ENCODE results near the gene SAP130. TPM values are rescaled to one million over a fixed set of nuclear protein-coding genes. Genes with fewer than 3 reads are reported as not detected.
A peak's percentile ranks its signal among the peaks of the same experiment; 100 is the strongest.

Gene SAP130
- polyA plus RNA-seq, 3 donors from 2014 or later, result 3.9 to 13.9 (median 4.4) TPM

- Mint-ChIP-seq H3K9me3 (peaks cover 16 to 56% (median 28%) of the 10 kb centered on the region in 6 donors), H3K27ac (no peak overlapping the region), H3K4me3 (no peak overlapping the region), H3K36me3 (peaks cover 0 to 16% (median 14%) of the 10 kb centered on the region in 3 donors), H3K27me3 (ENCODE audit: low read depth in 3 of 3) (peaks cover 6 to 16% (median 7%) of the 10 kb centered on the region in 3 donors), H3K4me1 (no peaks in the 10 kb centered on the region)
- DNase-seq, result no peak
Observed at GRCh38 chr2:128039535-128039934, 11.7 kb upstream of the SAP130 start.

- Mint-ChIP-seq H3K27ac (no peak overlapping the region), H3K36me3 (peaks cover 0 to 16% (median 14%) of the 10 kb centered on the region in 3 donors), H3K27me3 (ENCODE audit: low read depth in 3 of 3) (peaks cover 3 to 13% (median 6%) of the 10 kb centered on the region in 3 donors), H3K4me3 (no peak overlapping the region), H3K4me1 (no peaks in the 10 kb centered on the region), H3K9me3 (peaks cover 13 to 48% (median 23%) of the 10 kb centered on the region in 6 donors)
- no peak for DNase-seq
Observed at GRCh38 chr2:128038411-128038810, 10.6 kb upstream of the SAP130 start.

- no peak for DNase-seq
- Mint-ChIP-seq H3K27ac (no peak overlapping the region), H3K4me1 (no peaks in the 10 kb centered on the region), H3K27me3 (ENCODE audit: low read depth in 3 of 3) (peaks cover 3 to 13% (median 9%) of the 10 kb centered on the region in 3 donors), H3K4me3 (no peak overlapping the region), H3K36me3 (peaks cover 0 to 16% (median 14%) of the 10 kb centered on the region in 3 donors), H3K9me3 (peaks cover 10 to 40% (median 22%) of the 10 kb centered on the region in 6 donors)
Observed at GRCh38 chr2:128037649-128038048, 9.8 kb upstream of the SAP130 start.

GRCh38 chr2:128036748-128037607, 9.1 kb upstream of the SAP130 start:
- Mint-ChIP-seq H3K4me1 (no peaks in the 10 kb centered on the region), H3K4me3 (no peak overlapping the region), H3K9me3 (peaks cover 8 to 35% (median 20%) of the 10 kb centered on the region in 6 donors), H3K27ac (no peak overlapping the region), H3K27me3 (ENCODE audit: low read depth in 3 of 3) (peaks cover 3 to 18% (median 9%) of the 10 kb centered on the region in 3 donors), H3K36me3 (peaks cover 0 to 16% (median 14%) of the 10 kb centered on the region in 3 donors)
- DNase-seq, result no peak

- peaks cover 8 to 9% of the 10 kb centered on the region in 2 donors for H3K4me1 Mint-ChIP-seq
- H3K4me3 Mint-ChIP-seq, result no peak overlapping the region
Observed at GRCh38 chr2:128032092-128032491, 4.2 kb upstream of the SAP130 start.

GRCh38 chr2:128028668-128029054, 802 bp upstream of the SAP130 start:
- Mint-ChIP-seq H3K9me3 (peaks cover 0 to 3% (median 0%) of the 10 kb centered on the region in 6 donors), H3K27ac (peak overlapping the region; percentile 68 to 93 (median 85)), H3K27me3 (ENCODE audit: low read depth in 3 of 3) (peaks cover 7 to 12% (median 12%) of the 10 kb centered on the region in 3 donors), H3K4me1 (peaks cover 21 to 32% of the 10 kb centered on the region in 2 donors), H3K4me3 (peak overlapping the region; percentile 74 to 98 (median 91)), H3K36me3 (no peaks in the 10 kb centered on the region)
- DNase-seq, result no peak

More at GRCh38 chr2:128032092-128032491, 4.2 kb upstream of the SAP130 start:
- Mint-ChIP-seq H3K27ac (no peak overlapping the region), H3K36me3 (peaks cover 0 to 12% (median 8%) of the 10 kb centered on the region in 3 donors), H3K27me3 (ENCODE audit: low read depth in 3 of 3) (peaks cover 7 to 12% (median 12%) of the 10 kb centered on the region in 3 donors), H3K9me3 (peaks cover 3 to 15% (median 9%) of the 10 kb centered on the region in 6 donors)
- DNase-seq, result no peak

- H3K9me3 Mint-ChIP-seq, result no peaks in the 10 kb centered on the region
- peak; percentile 97 to 98 (median 97) for DNase-seq
- peaks cover 21 to 34% of the 10 kb centered on the region in 2 donors for H3K4me1 Mint-ChIP-seq
- H3K27me3 Mint-ChIP-seq (ENCODE audit: low read depth in 3 of 3), result peaks cover 4 to 12% (median 11%) of the 10 kb centered on the region in 3 donors
- H3K36me3 Mint-ChIP-seq, result no peaks in the 10 kb centered on the region
- peak overlapping the region in 4 of 6 donors; percentile 40 to 92 (median 68) for H3K27ac Mint-ChIP-seq
- H3K4me3 Mint-ChIP-seq, result peak overlapping the region; percentile 58 to 98 (median 91)
Observed at GRCh38 chr2:128027278-128027800, 520 bp downstream of the SAP130 start.

- peak overlapping the region; percentile 91 to 99 (median 96) for H3K4me3 Mint-ChIP-seq
- peak overlapping the region; percentile 86 to 97 (median 92) for H3K27ac Mint-ChIP-seq
- H3K9me3 Mint-ChIP-seq, result no peaks in the 10 kb centered on the region
- H3K36me3 Mint-ChIP-seq, result no peaks in the 10 kb centered on the region
- H3K4me1 Mint-ChIP-seq, result peaks cover 23 to 34% of the 10 kb centered on the region in 2 donors
- H3K27me3 Mint-ChIP-seq (ENCODE audit: low read depth in 3 of 3), result peaks cover 4 to 12% (median 7%) of the 10 kb centered on the region in 3 donors
- DNase-seq, result no peak
Observed at GRCh38 chr2:128026448-128027277, 1.2 kb downstream of the SAP130 start.

GRCh38 chr2:128024816-128025215, 3.0 kb downstream of the SAP130 start:
- H3K4me1 Mint-ChIP-seq, result peaks cover 23 to 34% of the 10 kb centered on the region in 2 donors
- H3K36me3 Mint-ChIP-seq, result no peaks in the 10 kb centered on the region
- peaks cover 4 to 7% (median 6%) of the 10 kb centered on the region in 3 donors for H3K27me3 Mint-ChIP-seq (ENCODE audit: low read depth in 3 of 3)
- no peak for DNase-seq
- no peaks in the 10 kb centered on the region for H3K9me3 Mint-ChIP-seq
- no peak overlapping the region for H3K27ac Mint-ChIP-seq
- H3K4me3 Mint-ChIP-seq, result no peak overlapping the region

GRCh38 chr2:128017561-128017960, 10.3 kb downstream of the SAP130 start:
- H3K27ac Mint-ChIP-seq, result no peak overlapping the region
- H3K4me3 Mint-ChIP-seq, result no peak overlapping the region
- peaks cover 0 to 5% (median 4%) of the 10 kb centered on the region in 3 donors for H3K27me3 Mint-ChIP-seq (ENCODE audit: low read depth in 3 of 3)
- no peak for DNase-seq
- no peaks in the 10 kb centered on the region for H3K9me3 Mint-ChIP-seq
- H3K36me3 Mint-ChIP-seq, result peaks cover 20 to 37% (median 25%) of the 10 kb centered on the region in 3 donors
- peaks cover 0 to 2% of the 10 kb centered on the region in 2 donors for H3K4me1 Mint-ChIP-seq

GRCh38 chr2:128016620-128017019, 11.2 kb downstream of the SAP130 start:
- peaks cover 23 to 40% (median 27%) of the 10 kb centered on the region in 3 donors for H3K36me3 Mint-ChIP-seq
- DNase-seq, result no peak
- no peaks in the 10 kb centered on the region for H3K4me1 Mint-ChIP-seq
- no peak overlapping the region for H3K4me3 Mint-ChIP-seq
- H3K9me3 Mint-ChIP-seq, result no peaks in the 10 kb centered on the region
- H3K27me3 Mint-ChIP-seq (ENCODE audit: low read depth in 3 of 3), result peaks cover 0 to 5% (median 4%) of the 10 kb centered on the region in 3 donors
- H3K27ac Mint-ChIP-seq, result no peak overlapping the region

- peaks cover 49 to 65% (median 57%) of the 10 kb centered on the region in 3 donors for H3K36me3 Mint-ChIP-seq
- H3K4me3 Mint-ChIP-seq, result no peak overlapping the region
Observed at GRCh38 chr2:128012698-128013097, 15.2 kb downstream of the SAP130 start.

GRCh38 chr2:128008074-128008672, 19.7 kb downstream of the SAP130 start:
- H3K4me3 Mint-ChIP-seq, result no peak overlapping the region
- peaks cover 44 to 62% (median 57%) of the 10 kb centered on the region in 3 donors for H3K36me3 Mint-ChIP-seq
- peaks cover 0 to 5% (median 4%) of the 10 kb centered on the region in 3 donors for H3K27me3 Mint-ChIP-seq (ENCODE audit: low read depth in 3 of 3)
- H3K27ac Mint-ChIP-seq, result peak overlapping the region in 3 of 6 donors; percentile 14 to 76 (median 32)
- no peaks in the 10 kb centered on the region for H3K4me1 Mint-ChIP-seq
- DNase-seq, result no peak
- H3K9me3 Mint-ChIP-seq, result no peaks in the 10 kb centered on the region

More at GRCh38 chr2:128012698-128013097, 15.2 kb downstream of the SAP130 start:
- Mint-ChIP-seq H3K27me3 (ENCODE audit: low read depth in 3 of 3) (peaks cover 2 to 7% (median 2%) of the 10 kb centered on the region in 3 donors), H3K4me1 (no peaks in the 10 kb centered on the region), H3K27ac (no peak overlapping the region), H3K9me3 (no peaks in the 10 kb centered on the region)
- DNase-seq, result no peak

Measured in immature natural killer cell (primary cell).